Right cardiac atrium (tissue), 5 donors: ENCODE data around the gene PTPN18. TPM values are rescaled to one million over a fixed set of nuclear protein-coding genes. Genes with fewer than 3 reads are reported as not detected.
A peak's percentile ranks its signal among the peaks of the same experiment; 100 is the strongest.

Source experiments
- ATAC-seq, 2 donors: fragments of 200-7000 bp; cut with Tn5 transposase; one replicate each; pipeline versions ENCODE4 v1.8.0 to v1.9.1; 2020; ENCODE audit warnings: moderate library complexity in 2 of 2, mild to moderate bottlenecking in 1 of 2
- DNase-seq, 3 donors: peaks; one replicate each; pipeline ENCODE4 v3.0.0-alpha.2; 2020
- H3K27ac ChIP-seq: one replicate; pipeline ENCODE4 v1.5.1; 2013; ENCODE audit warnings: mild to moderate bottlenecking, low read length, control low read depth, moderate library complexity
- H3K27me3 ChIP-seq: one replicate; pipeline ENCODE4 v1.6.1; 2013; ENCODE audit not compliant: control insufficient read depth, insufficient read depth
- H3K4me1 ChIP-seq: one replicate; pipeline ENCODE4 v1.6.1; 2013; ENCODE audit warnings: low read length; ENCODE audit not compliant: control insufficient read depth, insufficient read depth
- H3K4me3 ChIP-seq: one replicate; pipeline ENCODE4 v1.5.1; 2013; ENCODE audit warnings: low read length, control low read depth
- H3K9me3 ChIP-seq: one replicate; pipeline ENCODE4 v1.6.1; 2013; ENCODE audit warnings: low read length; ENCODE audit not compliant: control insufficient read depth
- WGBS: extraction: QIAGEN DNeasy Blood & Tissue Kit; methylation state at CpG from one replicate; pipeline ENCODE4 v1.1.7; 2013; 5-methylcytosine and 5-hydroxymethylcytosine counted together
- intact Hi-C, 4 donors: fragments of 100-400 bp; cut with DNase I; formaldehyde crosslinking; loops; one replicate each; pipeline versions ENCODE4 v1.11.0 to v1.14.0; 2022 to 2023
- polyA plus RNA-seq: library from polyadenylated mRNA; stranded (reverse); fragments of 200-250 nt; gene quantifications from one replicate; pipeline ENCODE4 v1.2.3, GENCODE V29; 2013
- total RNA-seq, 4 donors: library from RNA; stranded (reverse); fragmentation: NEBNext Ultra II Directional; extraction: Animal tissue kit (Norgen Biotek cat#: 25700); gene quantifications; one replicate each; pipeline ENCODE4 v1.2.1, GENCODE V29; 2021
- donor health status: healthy with polysubstance abuse.
- donor health status: DM: no; HTN: yes; CAD: no.
- donor health status: DM: no; HTN: no; CAD: no.
- donor health status: DM: no; HTN: yes; CAD: no; lungs with severe emphysema.
- donor health status: DM: yes; HTN: yes; CAD: no.

PTPN18 gene
- total and polyA plus RNA-seq, 5 donors: 16.4 to 26.0 (median 24.4) TPM

GRCh38 chr2:130366720-130367119 is 10.9 kb downstream of the PTPN18 start:
- Histone ChIP-seq H3K4me3 (no peak overlapping the region), H3K4me1 (no peaks in the 10 kb centered on the region), H3K27ac (no peak overlapping the region), H3K9me3 (no peaks in the 10 kb centered on the region), H3K27me3 (no peaks in the 10 kb centered on the region)
- intact Hi-C loops: no loop called here
- no peak for DNase-seq
- WGBS: 62% methylated on average over 1 of the region's 1 CpG
- no peak for ATAC-seq

GRCh38 chr2:130368786-130369185 is 12.9 kb downstream of the PTPN18 start:
- Histone ChIP-seq H3K9me3 (no peaks in the 10 kb centered on the region), H3K27me3 (no peaks in the 10 kb centered on the region), H3K27ac (no peak overlapping the region), H3K4me1 (peaks cover 4% of the 10 kb centered on the region), H3K4me3 (no peak overlapping the region)
- intact Hi-C loops: no loop called here
- ATAC-seq (no peak), DNase-seq (no peak)
- 87% methylated on average over 5 of the region's 5 CpGs for WGBS

- Histone ChIP-seq H3K4me1 (peaks cover 4% of the 10 kb centered on the region), H3K9me3 (no peaks in the 10 kb centered on the region), H3K4me3 (no peak overlapping the region), H3K27ac (no peak overlapping the region), H3K27me3 (no peaks in the 10 kb centered on the region)
- ATAC-seq (no peak), DNase-seq (no peak)
- intact Hi-C loops: no loop called here
These were observed 13.6 kb downstream of the PTPN18 start for GRCh38 chr2:130369311-130369964.

GRCh38 chr2:130369965-130370341 is 14.1 kb downstream of the PTPN18 start:
- ATAC-seq (no peak), DNase-seq (no peak)
- Histone ChIP-seq H3K27me3 (no peaks in the 10 kb centered on the region), H3K4me3 (no peak overlapping the region), H3K27ac (no peak overlapping the region), H3K4me1 (peaks cover 4% of the 10 kb centered on the region), H3K9me3 (no peaks in the 10 kb centered on the region)
- intact Hi-C loops: no loop called here
- WGBS: 89% methylated on average over 5 of the region's 5 CpGs

GRCh38 chr2:130370490-130370889 is 14.6 kb downstream of the PTPN18 start:
- H3K27me3 ChIP-seq: no peaks in the 10 kb centered on the region
- WGBS: 94% methylated on average over 9 of the region's 9 CpGs

GRCh38 chr2:130371723-130372054 is 15.8 kb downstream of the PTPN18 start:
- intact Hi-C loops: no loop called here
- H3K27me3 ChIP-seq: no peaks in the 10 kb centered on the region
- peak overlapping the region; percentile 48 for H3K4me3 ChIP-seq
- DNase-seq: peak in 1 of 3 donors; percentile 70
- H3K27ac ChIP-seq: peak overlapping the region; percentile 79
- WGBS: 36% methylated on average over 18 of the region's 18 CpGs
- ATAC-seq: peak in 1 of 2 donors; percentile 53
- no peaks in the 10 kb centered on the region for H3K9me3 ChIP-seq
- H3K4me1 ChIP-seq: peaks cover 4% of the 10 kb centered on the region

More at GRCh38 chr2:130370490-130370889, 14.6 kb downstream of the PTPN18 start:
- DNase-seq (peak in 1 of 3 donors; percentile 48), ATAC-seq (no peak)
- H3K4me3 ChIP-seq: no peak overlapping the region
- H3K27ac ChIP-seq: no peak overlapping the region
- H3K9me3 ChIP-seq: no peaks in the 10 kb centered on the region
- H3K4me1 ChIP-seq: peaks cover 4% of the 10 kb centered on the region
- intact Hi-C loops: no loop called here

GRCh38 chr2:130372055-130372832 is 16.4 kb downstream of the PTPN18 start:
- Histone ChIP-seq H3K27me3 (no peaks in the 10 kb centered on the region), H3K4me3 (peak overlapping the region; percentile 48), H3K4me1 (peaks cover 4% of the 10 kb centered on the region), H3K27ac (peak overlapping the region; percentile 79), H3K9me3 (no peaks in the 10 kb centered on the region)
- peak; percentile 94 to 98 (median 97) for DNase-seq
- peak; percentile 96 for ATAC-seq
- WGBS: under 1% methylated on average over 81 of the region's 81 CpGs
- intact Hi-C loops: no loop called here

GRCh38 chr2:130372833-130373807 is 17.3 kb downstream of the PTPN18 start:
- ATAC-seq (no peak), DNase-seq (no peak)
- H3K4me3 ChIP-seq: peak overlapping the region; percentile 48
- intact Hi-C loops: no loop called here
- no peaks in the 10 kb centered on the region for H3K27me3 ChIP-seq
- WGBS: 51% methylated on average over 24 of the region's 24 CpGs
- peaks cover 4% of the 10 kb centered on the region for H3K4me1 ChIP-seq
- H3K27ac ChIP-seq: peak overlapping the region; percentile 79
- H3K9me3 ChIP-seq: no peaks in the 10 kb centered on the region

GRCh38 chr2:130373808-130374365 is 18.0 kb downstream of the PTPN18 start:
- Histone ChIP-seq H3K9me3 (no peaks in the 10 kb centered on the region), H3K27ac (no peak overlapping the region), H3K27me3 (no peaks in the 10 kb centered on the region), H3K4me1 (peaks cover 4% of the 10 kb centered on the region), H3K4me3 (no peak overlapping the region)
- intact Hi-C loops: no loop called here
- no peak for ATAC-seq
- no peak for DNase-seq
- WGBS: 97% methylated on average over 3 of the region's 3 CpGs

- no peak overlapping the region for H3K4me3 ChIP-seq
- WGBS: 84% methylated on average over 9 of the region's 9 CpGs
- peaks cover 4% of the 10 kb centered on the region for H3K4me1 ChIP-seq
- no peak for ATAC-seq
- intact Hi-C loops: no loop called here
- H3K27me3 ChIP-seq: no peaks in the 10 kb centered on the region
- no peak for DNase-seq
- no peak overlapping the region for H3K27ac ChIP-seq
- H3K9me3 ChIP-seq: no peaks in the 10 kb centered on the region
These were observed 18.9 kb downstream of the PTPN18 start for GRCh38 chr2:130374587-130375290.
